BJ (cell line): ENCODE measurements around the gene RERE. TPM values are rescaled to one million over a fixed set of nuclear protein-coding genes. Genes with fewer than 3 reads are reported as not detected.
"Not testable (repeated sequence)": the region's sequence is repeated elsewhere in the genome, so short reads cannot be mapped to it uniquely, and the experiment has no call there.

Experiments used
- CTCF ChIA-PET: fragments of 350-600 bp; formaldehyde crosslinking; extraction: SDS; loops from one replicate; lab custom pipeline; 2021; ENCODE audit warnings: antibody characterized with exemption, inconsistent platforms; lab: Yijun Ruan, JAX
- POLR2A ChIA-PET: fragments of 300-600 bp; sonication (Branson Sonifier 250); formaldehyde crosslinking; extraction: SDS; loops from one replicate; lab custom pipeline; 2021; ENCODE audit warnings: antibody characterized with exemption; lab: Charles Lee
- DNase-seq: peaks from one replicate; pipeline ENCODE4 v3.0.0-alpha.2; 2011; ENCODE audit warnings: low read depth
- H3K27me3 ChIP-seq: 2 replicates; pipeline ENCODE4 v1.6.0; 2011; ENCODE audit warnings: low read length; ENCODE audit not compliant: control insufficient read depth, insufficient read depth
- H3K36me3 ChIP-seq: 2 replicates; pipeline ENCODE4 v1.5.1; 2011; ENCODE audit warnings: low read length; ENCODE audit not compliant: control insufficient read depth, insufficient read depth
- H3K4me3 ChIP-seq: 2 replicates; pipeline ENCODE4 v1.5.1; 2011; ENCODE audit warnings: low read depth, mild to moderate bottlenecking, control low read depth, low read length
- polyA plus RNA-seq: library from polyadenylated mRNA; depleted of rRNA; stranded (reverse); fragments of >200 nt; gene quantifications from 2 replicates; pipeline ENCODE4 v1.2.3, GENCODE V29; 2011
- TF ChIP-seq, protein P1 (sequence below): IDR thresholded peaks from 2 replicates; pipeline ENCODE4 v1.5.1; 2011; ENCODE audit warnings: low read depth, mild to moderate bottlenecking, control low read depth, inconsistent platforms, low read length, moderate library complexity; ENCODE audit not compliant: insufficient read depth

RERE gene
- polyA plus RNA-seq, 1 experiment: 3.8 TPM

DNA sequence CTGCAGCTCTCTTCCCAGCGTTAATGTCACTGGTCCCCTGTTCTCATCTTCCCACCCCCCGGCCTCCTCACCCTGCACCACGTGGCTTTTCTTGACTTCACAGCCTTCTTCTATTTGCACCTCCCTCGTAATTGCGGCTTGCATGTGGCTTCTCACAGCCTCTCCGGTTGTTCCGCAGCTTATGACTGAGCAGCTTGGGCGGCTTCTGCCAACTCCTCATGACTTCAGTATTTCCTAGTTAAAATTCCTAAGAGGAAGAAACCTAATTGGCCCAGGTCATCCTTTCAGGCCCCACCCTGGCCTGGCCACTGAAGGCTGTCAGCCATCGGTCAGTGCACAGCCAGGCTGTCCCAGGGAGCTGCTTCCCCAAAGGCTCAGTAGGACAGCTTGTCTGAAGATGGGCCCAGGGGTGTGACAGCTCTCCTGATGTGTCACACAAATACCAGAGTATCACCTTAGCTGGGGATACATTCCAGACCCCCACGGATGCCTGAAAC, 8.6 kb upstream of the RERE start:
- CTCF ChIA-PET: interaction anchor here (0.7 to 1.3 kb wide), 3 partner anchors 9 to 23 kb away, joined by 3 to 8 read pairs (median 3); no protein-coding TSS in a partner anchor
- POLR2A ChIA-PET: no interaction called here
- peak; percentile 82 for DNase-seq
- no peak overlapping the region for H3K4me3 ChIP-seq
- H3K27me3 ChIP-seq: no peaks in the 10 kb centered on the region
- TF ChIP-seq, protein P1, sequence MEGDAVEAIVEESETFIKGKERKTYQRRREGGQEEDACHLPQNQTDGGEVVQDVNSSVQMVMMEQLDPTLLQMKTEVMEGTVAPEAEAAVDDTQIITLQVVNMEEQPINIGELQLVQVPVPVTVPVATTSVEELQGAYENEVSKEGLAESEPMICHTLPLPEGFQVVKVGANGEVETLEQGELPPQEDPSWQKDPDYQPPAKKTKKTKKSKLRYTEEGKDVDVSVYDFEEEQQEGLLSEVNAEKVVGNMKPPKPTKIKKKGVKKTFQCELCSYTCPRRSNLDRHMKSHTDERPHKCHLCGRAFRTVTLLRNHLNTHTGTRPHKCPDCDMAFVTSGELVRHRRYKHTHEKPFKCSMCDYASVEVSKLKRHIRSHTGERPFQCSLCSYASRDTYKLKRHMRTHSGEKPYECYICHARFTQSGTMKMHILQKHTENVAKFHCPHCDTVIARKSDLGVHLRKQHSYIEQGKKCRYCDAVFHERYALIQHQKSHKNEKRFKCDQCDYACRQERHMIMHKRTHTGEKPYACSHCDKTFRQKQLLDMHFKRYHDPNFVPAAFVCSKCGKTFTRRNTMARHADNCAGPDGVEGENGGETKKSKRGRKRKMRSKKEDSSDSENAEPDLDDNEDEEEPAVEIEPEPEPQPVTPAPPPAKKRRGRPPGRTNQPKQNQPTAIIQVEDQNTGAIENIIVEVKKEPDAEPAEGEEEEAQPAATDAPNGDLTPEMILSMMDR: no peak
- no peaks in the 10 kb centered on the region for H3K36me3 ChIP-seq

DNA sequence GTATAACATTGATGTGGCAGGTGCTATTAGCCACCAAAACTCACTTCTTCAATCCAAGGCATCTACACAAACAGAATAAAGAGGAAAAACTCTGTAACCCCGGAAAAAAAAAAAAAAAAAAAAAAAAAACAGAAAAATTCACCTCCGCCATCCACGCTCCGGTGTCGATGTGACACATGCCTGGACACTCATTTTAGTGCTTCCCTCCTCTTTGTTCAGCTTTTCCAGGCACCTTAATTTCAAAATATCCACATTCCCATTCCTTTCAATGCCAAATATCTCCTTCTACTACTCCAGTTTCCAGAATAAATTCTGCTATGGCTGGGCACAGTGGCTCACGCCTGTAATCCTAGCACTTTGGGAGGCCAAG, 5.8 kb upstream of the RERE start:
- Histone ChIP-seq H3K4me3 (no peak overlapping the region), H3K36me3 (no peaks in the 10 kb centered on the region), H3K27me3 (no peaks in the 10 kb centered on the region)
- ChIA-PET CTCF (interaction anchor here (1.8 to 2.6 kb wide), 2 partner anchors 26 to 36 kb away, joined by 6 to 7 read pairs; no protein-coding TSS in a partner anchor), POLR2A (interaction anchor here (0.7 kb wide), 1 partner anchor 306 kb away, joined by 3 read pairs; no protein-coding TSS in a partner anchor)
- no peak for DNase-seq
- TF ChIP-seq, protein P1: no peak

DNA sequence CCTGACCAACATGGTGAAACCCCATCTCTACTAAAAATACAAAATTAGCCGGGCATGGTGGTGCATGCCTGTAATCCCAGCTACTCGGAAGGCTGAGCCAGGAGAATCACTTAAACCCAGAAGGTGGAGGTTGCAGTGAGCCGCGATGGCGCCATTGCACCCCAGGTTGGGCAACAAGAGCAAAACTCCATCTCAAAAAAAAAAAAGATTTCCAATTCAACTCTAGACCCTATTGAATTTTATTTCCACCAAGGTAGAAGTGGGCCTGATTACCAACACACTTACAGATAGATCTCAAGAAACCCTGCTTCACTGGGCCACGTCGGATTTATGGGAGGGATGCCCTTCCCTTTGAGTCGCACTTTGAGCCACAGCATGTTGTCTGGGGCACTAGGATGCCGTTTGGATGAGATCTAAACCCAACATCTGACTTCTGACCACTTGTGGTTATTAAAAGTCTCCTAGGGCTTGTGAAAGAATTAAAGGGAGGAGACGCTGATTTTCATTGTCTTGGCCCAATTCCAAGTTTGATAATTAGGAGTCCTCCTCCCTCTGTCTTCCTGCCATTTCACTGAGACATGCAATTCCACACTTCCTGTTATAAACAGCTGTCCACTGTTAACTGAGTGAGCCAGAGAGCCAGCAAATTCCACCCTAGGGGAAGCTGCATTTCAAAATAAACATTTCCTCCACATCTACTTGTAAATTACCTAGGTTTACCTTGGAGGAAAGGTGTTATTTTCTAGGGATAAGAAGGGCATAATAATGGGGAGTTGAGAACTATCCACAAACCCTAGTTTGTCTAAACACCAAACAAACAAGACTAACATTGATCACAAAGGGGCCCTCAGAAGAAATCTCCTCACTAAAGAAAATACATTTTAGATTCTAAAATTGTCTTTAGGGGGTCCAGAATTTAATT, 5.2 kb upstream of the RERE start:
- TF ChIP-seq, protein P1: no peak
- ChIA-PET POLR2A (interaction anchor here (0.7 kb wide), 1 partner anchor 305 kb away, joined by 3 read pairs; no protein-coding TSS in a partner anchor), CTCF (interaction anchor here (0.8 to 2.6 kb wide), 4 partner anchors 9 to 37 kb away, joined by 3 to 7 read pairs (median 6); no protein-coding TSS in a partner anchor)
- no peaks in the 10 kb centered on the region for H3K36me3 ChIP-seq
- no peaks in the 10 kb centered on the region for H3K27me3 ChIP-seq
- H3K4me3 ChIP-seq: no peak overlapping the region
- peak; percentile 96 for DNase-seq

- DNase-seq: no peak
- POLR2A ChIA-PET: no interaction called here
- CTCF ChIA-PET: interaction anchor here (0.8 to 2.6 kb wide), 4 partner anchors 11 to 38 kb away, joined by 3 to 7 read pairs (median 6); no protein-coding TSS in a partner anchor
- H3K4me3 ChIP-seq: no peak overlapping the region
- H3K27me3 ChIP-seq: no peaks in the 10 kb centered on the region
- TF ChIP-seq, protein P1: no peak
- H3K36me3 ChIP-seq: no peaks in the 10 kb centered on the region
These were observed 3.6 kb upstream of the RERE start for GRCh38 chr1:8821084-8821483.

GRCh38 chr1:8818789-8819188, 1.3 kb upstream of the RERE start:
- H3K36me3 ChIP-seq, H3K4me3 ChIP-seq, CTCF ChIA-PET, H3K27me3 ChIP-seq, DNase-seq, POLR2A ChIA-PET: not testable (repeated sequence)
